Measurements from ENCODE around the gene MED25. TPM values are rescaled to one million over a fixed set of nuclear protein-coding genes. Genes with fewer than 3 reads are reported as not detected.

The MED25 gene
- total and polyA plus RNA-seq, 4 donors, result 42.6 to 75.2 (median 48.1) TPM

GRCh38 chr19:49877879-49878743, 60.0 kb downstream of the MED25 start:
- Histone ChIP-seq H3K4me3 (peak overlapping the region; percentile 60), H3K27ac (ENCODE audit: low read depth in 1 of 2, low read length in 1 of 2) (peak overlapping the region; percentile 83 to 97), H3K4me1 (ENCODE audit: control insufficient read depth in 5 of 5, insufficient read depth in 5 of 5, low read length in 5 of 5) (peaks cover 0 to 18% (median 7%) of the 10 kb centered on the region in 5 donors), H3K9ac (ENCODE audit: insufficient read depth in 1 of 2, low read length in 2 of 2) (peak overlapping the region; percentile 53 to 94), H3K27me3 (ENCODE audit: control insufficient read depth in 3 of 3, insufficient read depth in 3 of 3, low read length in 2 of 3) (no peaks in the 10 kb centered on the region), H3K9me3 (ENCODE audit: control insufficient read depth in 4 of 4, insufficient read depth in 3 of 4, low read length in 3 of 4) (peaks cover 0 to 2% (median 0%) of the 10 kb centered on the region in 4 donors), H3K36me3 (ENCODE audit: control insufficient read depth in 4 of 4, insufficient read depth in 4 of 4, low read length in 4 of 4) (peaks cover 15 to 39% (median 33%) of the 10 kb centered on the region in 4 donors)
- peak; percentile 78 for ATAC-seq (ENCODE audit: insufficient read depth, low FRiP score)
- no peak for TF ChIP-seq CTCF (IDR thresholded peaks at IDR 0.05; ENCODE audit: control extremely low read depth, extremely low read depth)
- peak; percentile 98 to 99 (median 99) for DNase-seq
- WGBS, 2 donors, result 10 to 11% methylated on average over 41 of the region's 41 CpGs

GRCh38 chr19:49878744-49879070, 60.6 kb downstream of the MED25 start:
- Histone ChIP-seq H3K27me3 (ENCODE audit: control insufficient read depth in 3 of 3, insufficient read depth in 3 of 3, low read length in 2 of 3) (no peaks in the 10 kb centered on the region), H3K36me3 (ENCODE audit: control insufficient read depth in 4 of 4, insufficient read depth in 4 of 4, low read length in 4 of 4) (peaks cover 17 to 45% (median 39%) of the 10 kb centered on the region in 4 donors), H3K9ac (ENCODE audit: insufficient read depth in 1 of 2, low read length in 2 of 2) (peak overlapping the region in 1 of 2 donors; percentile 84), H3K9me3 (ENCODE audit: control insufficient read depth in 4 of 4, insufficient read depth in 3 of 4, low read length in 3 of 4) (peaks cover 0 to 2% (median 0%) of the 10 kb centered on the region in 4 donors), H3K4me1 (ENCODE audit: control insufficient read depth in 5 of 5, insufficient read depth in 5 of 5, low read length in 5 of 5) (peaks cover 0 to 18% (median 7%) of the 10 kb centered on the region in 5 donors), H3K27ac (ENCODE audit: low read depth in 1 of 2, low read length in 1 of 2) (peak overlapping the region in 1 of 2 donors; percentile 97), H3K4me3 (no peak overlapping the region)
- no peak for ATAC-seq (ENCODE audit: insufficient read depth, low FRiP score)
- no peak for TF ChIP-seq CTCF (IDR thresholded peaks at IDR 0.05; ENCODE audit: control extremely low read depth, extremely low read depth)
- WGBS, 2 donors, result 85 to 87% methylated on average over 9 of the region's 9 CpGs
- DNase-seq, result no peak

- Histone ChIP-seq H3K27ac (ENCODE audit: low read depth in 1 of 2, low read length in 1 of 2) (no peak overlapping the region), H3K36me3 (ENCODE audit: control insufficient read depth in 4 of 4, insufficient read depth in 4 of 4, low read length in 4 of 4) (peaks cover 17 to 51% (median 44%) of the 10 kb centered on the region in 4 donors), H3K9ac (ENCODE audit: insufficient read depth in 1 of 2, low read length in 2 of 2) (no peak overlapping the region), H3K4me3 (no peak overlapping the region), H3K4me1 (ENCODE audit: control insufficient read depth in 5 of 5, insufficient read depth in 5 of 5, low read length in 5 of 5) (peaks cover 0 to 18% (median 7%) of the 10 kb centered on the region in 5 donors), H3K27me3 (ENCODE audit: control insufficient read depth in 3 of 3, insufficient read depth in 3 of 3, low read length in 2 of 3) (no peaks in the 10 kb centered on the region), H3K9me3 (ENCODE audit: control insufficient read depth in 4 of 4, insufficient read depth in 3 of 4, low read length in 3 of 4) (peaks cover 0 to 2% (median 0%) of the 10 kb centered on the region in 4 donors)
- TF ChIP-seq CTCF (IDR thresholded peaks at IDR 0.05; ENCODE audit: control extremely low read depth, extremely low read depth), result no peak
- DNase-seq (no peak), ATAC-seq (ENCODE audit: insufficient read depth, low FRiP score) (no peak)
- 93 to 97% methylated on average over 12 of the region's 12 CpGs for WGBS, 2 donors
Observed at GRCh38 chr19:49879243-49879963, 61.3 kb downstream of the MED25 start.
